ENCODE data around the gene NLRC5. TPM values are rescaled to one million over a fixed set of nuclear protein-coding genes. Genes with fewer than 3 reads are reported as not detected.

NLRC5 gene
- total and polyA plus RNA-seq, 9 of the 15 experiments (the other 6 are each of a cell fraction or from before 2014, with no cell fraction given): 0.59 to 0.71 TPM; not detected in 7

GRCh38 chr16:57087003-57087402, 97.6 kb downstream of the NLRC5 start:
- no TSS peak for BruUV-seq (replicated peaks)
- H3K27me3 ChIP-seq (ENCODE audit: control insufficient read depth in 2 of 2, insufficient read depth in 2 of 2, low read length in 2 of 2): peaks cover 2 to 14% of the 10 kb centered on the region in 2 experiments; a peak in 3 of 5 replicates
- H3K9me1 ChIP-seq (ENCODE audit: control insufficient read depth, insufficient read depth, low read length): no peaks in the 10 kb centered on the region
- no peak overlapping the region for H3K4me3 ChIP-seq
- H3K4me1 ChIP-seq (replicated peaks in 1 of 2; ENCODE audit: control insufficient read depth in 2 of 2, insufficient read depth in 2 of 2, low read length in 2 of 2): peaks cover 4 to 9% of the 10 kb centered on the region in 2 experiments; a peak in 4 of 5 replicates
- FAIRE-seq: no peak
- DNase-seq (ENCODE audit: extremely low read depth in 1 of 4, low spot score in 3 of 4): no peak
- in situ Hi-C loops (cut with MboI) (loop anchor here (5.0 to 10.0 kb wide), 2 partner anchors 80 to 328 kb away; no protein-coding TSS in a partner anchor), intact Hi-C loops (cut with micrococcal nuclease) (loop anchor here (10.0 kb wide), 1 partner anchor 428 kb away; no protein-coding TSS in a partner anchor)
- 0% methylated on average over 2 of the region's 2 CpGs for whole genome bisulfite sequencing (ENCODE audit: insufficient coverage, low coverage, missing lambda C conversion rate)
- no peaks in the 10 kb centered on the region for H3K9me3 ChIP-seq (replicated peaks; ENCODE audit: control insufficient read depth, insufficient read depth, low read depth, low read length)
- no peak overlapping the region for H3K9ac ChIP-seq (ENCODE audit: insufficient read depth in 1 of 2, low read depth in 2 of 2, low read length in 2 of 2)
- H3K27ac ChIP-seq (ENCODE audit: extremely low read depth, low read depth, low read length): no peak overlapping the region
- no peak for ATAC-seq
- H4K20me1 ChIP-seq (replicated peaks; ENCODE audit: control insufficient read depth, insufficient read depth, low read length): peaks cover 4% of the 10 kb centered on the region; the same call in 1 of the 2 replicates
- H3K4me2 ChIP-seq (ENCODE audit: insufficient read depth, low read length): no peak overlapping the region
- no peaks in the 10 kb centered on the region for H3K36me3 ChIP-seq (ENCODE audit: control insufficient read depth, insufficient read depth, low read length)
- ChIA-PET POLR2A (no interaction called here), CTCF (ENCODE audit: low intra/inter-chr PET ratio) (no interaction called here)
- no peak overlapping the region for H2AFZ ChIP-seq (ENCODE audit: low read depth, low read length)
- no peaks in the 10 kb centered on the region for H3K79me2 ChIP-seq (ENCODE audit: control insufficient read depth, insufficient read depth, low read length)
- no peak for TF ChIP-seq MLLT1 (IDR thresholded peaks at IDR 0.05)
- no peak for TF ChIP-seq ZNF316 (IDR thresholded peaks at IDR 0.05)
- TF ChIP-seq FOXM1 (IDR thresholded peaks at IDR 0.05; ENCODE audit: low read depth): no peak
- TF ChIP-seq FOXM1 (CRISPR knock-in tag; IDR thresholded peaks at IDR 0.05; ENCODE audit: low read depth): no peak
- TF ChIP-seq COPS2 (conservative IDR thresholded peaks at IDR 0.05): no peak
- no peak for TF ChIP-seq HMG20A (CRISPR knock-in tag; conservative IDR thresholded peaks at IDR 0.05)
- no peak for TF ChIP-seq IRF2 (CRISPR knock-in tag; IDR thresholded peaks at IDR 0.05)
- TF ChIP-seq ETV5 (CRISPR knock-in tag; IDR thresholded peaks at IDR 0.05; ENCODE audit: low read depth): no peak
- no peak for TF ChIP-seq ZNF143 (CRISPR knock-in tag; IDR thresholded peaks at IDR 0.05)
- no peak for TF ChIP-seq SRSF1 (IDR thresholded peaks at IDR 0.05; ENCODE audit: low read depth, low read length)
- TF ChIP-seq EGR1 (conservative IDR thresholded peaks at IDR 0.05): no peak
- no peak for TF ChIP-seq ZEB2 (IDR thresholded peaks at IDR 0.05)
- no peak for TF ChIP-seq ZNF707 (CRISPR knock-in tag; conservative IDR thresholded peaks at IDR 0.05)
- no peak for TF ChIP-seq ARNT (IDR thresholded peaks at IDR 0.05)
- TF ChIP-seq ZFP30 (CRISPR knock-in tag; IDR thresholded peaks at IDR 0.05; ENCODE audit: borderline replicate concordance): no peak
